HG03196 (cell line): ENCODE measurements around the gene SLC38A3.
"Not testable (repeated sequence)": the region's sequence is repeated elsewhere in the genome, so short reads cannot be mapped to it uniquely, and the experiment has no call there.

ENCODE experiments used
- ATAC-seq: cut with Tn5 transposase; IDR thresholded peaks from one replicate; pipeline ENCODE4 v1.9.1; 2021; ENCODE audit not compliant: unreplicated experiment

Gene SLC38A3

DNA sequence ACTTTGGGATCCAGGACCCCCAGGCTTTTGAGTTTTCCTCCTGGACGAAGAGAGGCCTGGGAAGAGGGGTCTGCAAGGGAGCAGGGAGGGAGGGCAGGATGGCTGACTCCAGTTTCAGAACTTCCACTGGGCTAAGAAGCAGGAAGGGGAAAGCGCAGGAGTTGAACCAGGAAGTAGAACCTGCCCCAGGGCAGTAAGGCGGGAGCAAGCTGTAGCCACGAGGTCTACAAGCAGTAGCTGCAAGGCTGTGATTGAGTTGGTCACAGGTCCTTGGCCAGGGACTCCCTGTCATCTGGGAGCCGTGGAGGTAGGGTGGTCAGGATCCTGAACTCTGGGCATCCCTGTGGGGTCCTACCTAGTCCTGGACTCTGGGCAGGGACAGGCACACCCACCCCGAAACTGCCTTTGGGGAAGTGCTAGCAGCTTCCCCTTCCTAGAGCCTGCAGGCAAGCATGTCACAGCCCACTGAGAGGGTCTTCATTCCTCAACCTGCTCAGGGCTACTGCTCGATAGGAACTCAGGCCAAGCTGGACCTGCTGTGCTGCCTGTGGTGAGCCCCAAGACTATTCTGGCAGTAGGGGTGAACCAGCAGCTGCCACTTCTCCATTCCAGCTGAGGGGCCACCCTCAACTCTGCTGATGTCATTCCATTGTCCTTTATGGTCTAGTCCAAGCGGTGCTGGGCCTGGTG lies 25.2 kb downstream of the SLC38A3 start:
- no peak for ATAC-seq

DNA sequence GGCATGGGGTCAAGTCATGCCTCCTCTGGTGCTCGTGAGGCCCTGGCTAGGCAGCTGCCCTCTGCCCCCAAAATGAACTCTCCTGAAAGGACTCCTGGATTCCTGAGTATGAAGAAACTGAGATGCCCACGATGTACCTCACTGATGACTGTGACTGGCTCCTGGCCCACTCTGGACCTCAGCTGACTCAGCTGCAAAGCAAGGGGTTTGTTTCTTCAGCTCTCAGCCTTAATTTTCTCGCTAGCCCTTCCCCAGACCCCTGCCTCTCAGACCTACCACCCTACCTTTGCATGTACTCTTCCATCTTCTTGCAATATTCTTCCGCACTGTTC lies 25.7 kb downstream of the SLC38A3 start:
- ATAC-seq: no peak

GRCh38 chr3:50231581-50231980 lies 26.5 kb downstream of the SLC38A3 start:
- no peak for ATAC-seq

- no peak for ATAC-seq
These were observed 27.2 kb downstream of the SLC38A3 start for GRCh38 chr3:50232303-50232702.

DNA sequence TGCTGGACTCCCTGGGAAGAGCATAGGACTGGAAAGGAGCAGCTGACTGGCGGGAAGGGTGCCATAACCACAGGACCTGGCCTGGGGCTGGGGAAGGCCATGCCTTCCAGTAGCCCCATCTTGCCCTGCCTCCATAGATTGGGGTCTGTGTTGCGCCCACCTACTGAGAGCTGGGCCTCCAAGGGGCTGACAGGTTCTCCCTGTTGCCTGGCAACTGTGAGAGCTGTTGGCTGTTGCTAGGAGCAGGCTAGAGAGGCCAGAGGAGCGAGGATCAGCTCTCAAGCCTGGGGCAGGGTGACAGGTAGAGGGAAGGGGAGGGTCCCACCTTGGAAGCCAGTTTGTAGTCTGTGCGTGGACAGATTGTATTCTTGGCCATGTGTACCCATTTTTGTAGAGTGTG lies 28.1 kb downstream of the SLC38A3 start:
- ATAC-seq: no peak

- ATAC-seq: peak; percentile 90
These were observed 30.8 kb downstream of the SLC38A3 start, which contains the start of gene GNAI2 for GRCh38 chr3:50235716-50236483. GNAI2 (plus strand) TSS chr3:50236204; CDS start chr3:50236336, 132 bp downstream.

- ATAC-seq: no peak
These were observed 31.5 kb downstream of the SLC38A3 start for GRCh38 chr3:50236484-50237132.

DNA sequence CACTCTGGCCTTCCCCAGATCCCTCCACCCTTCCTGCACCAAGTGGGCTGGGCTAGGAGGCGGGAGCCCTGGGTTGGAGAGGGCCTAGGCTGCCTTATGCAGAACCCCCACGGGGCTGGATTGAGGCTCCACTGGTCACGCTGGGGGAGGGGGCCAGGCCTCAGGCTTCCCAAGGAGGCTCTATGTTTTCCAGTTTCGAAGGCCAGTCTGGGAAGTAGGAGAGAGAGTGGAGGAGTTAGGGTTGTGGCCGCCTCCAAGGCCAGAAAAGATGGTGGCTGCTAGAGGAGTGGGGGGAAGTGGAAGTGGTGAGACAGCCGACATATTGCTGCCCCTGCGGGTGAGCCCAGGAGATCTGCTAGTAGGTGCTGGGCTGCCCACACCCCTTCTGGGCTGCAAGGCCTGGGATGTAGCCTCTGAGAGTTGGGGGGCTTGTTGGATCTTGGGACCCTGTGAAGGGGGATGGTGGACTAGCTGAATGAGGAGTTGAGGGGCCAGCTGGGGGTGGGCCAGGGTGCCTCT lies 32.1 kb downstream of the SLC38A3 start:
- no peak for ATAC-seq

GRCh38 chr3:50237754-50238548 lies 32.9 kb downstream of the SLC38A3 start:
- peak; percentile 32 for ATAC-seq

DNA sequence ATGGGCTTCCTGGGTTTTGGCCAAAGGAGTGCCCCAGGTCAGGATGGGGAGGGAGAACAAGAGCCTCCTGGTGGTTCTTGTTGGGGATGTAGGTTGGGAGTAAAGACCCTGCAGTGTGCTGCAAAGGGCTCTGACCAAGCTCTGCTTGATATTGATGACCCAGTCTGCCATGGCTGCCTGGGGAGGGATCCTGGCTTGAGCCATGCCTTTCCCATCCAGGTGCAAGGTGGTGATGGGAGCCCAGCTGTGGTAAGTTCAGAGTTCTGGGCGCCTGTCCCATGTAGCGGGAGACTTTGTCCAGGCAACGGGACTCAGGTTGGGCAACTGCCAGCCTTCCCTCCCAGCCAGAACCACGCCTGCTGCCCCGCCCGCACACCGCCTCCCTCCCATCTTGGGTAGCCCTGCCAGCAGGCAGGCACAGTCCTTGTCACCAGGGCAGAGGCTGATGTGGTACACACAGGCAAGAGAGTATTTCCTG lies 33.5 kb downstream of the SLC38A3 start:
- ATAC-seq: no peak

DNA sequence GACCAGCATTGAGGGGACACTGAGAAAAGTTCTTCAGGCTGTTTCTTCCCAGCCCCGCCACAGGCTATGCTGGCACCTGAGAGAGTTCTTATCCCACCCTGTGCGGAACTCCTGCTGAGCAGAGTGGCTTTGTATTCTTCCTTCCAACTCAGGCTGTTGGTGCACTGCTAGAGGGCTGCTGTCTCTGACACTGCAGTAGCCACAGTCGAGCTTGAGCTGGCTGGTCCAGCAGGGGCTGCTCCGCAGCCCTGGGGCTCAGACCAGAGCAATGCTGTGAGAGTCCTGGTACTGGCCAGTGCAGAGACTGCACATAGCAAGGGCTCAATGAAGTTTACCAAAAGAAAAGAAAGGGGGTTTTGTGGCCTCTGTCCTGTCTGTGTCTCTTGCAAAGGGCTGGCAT lies 34.6 kb downstream of the SLC38A3 start:
- no peak for ATAC-seq

- ATAC-seq: no peak
These were observed 36.1 kb downstream of the SLC38A3 start for GRCh38 chr3:50241163-50241562.

DNA sequence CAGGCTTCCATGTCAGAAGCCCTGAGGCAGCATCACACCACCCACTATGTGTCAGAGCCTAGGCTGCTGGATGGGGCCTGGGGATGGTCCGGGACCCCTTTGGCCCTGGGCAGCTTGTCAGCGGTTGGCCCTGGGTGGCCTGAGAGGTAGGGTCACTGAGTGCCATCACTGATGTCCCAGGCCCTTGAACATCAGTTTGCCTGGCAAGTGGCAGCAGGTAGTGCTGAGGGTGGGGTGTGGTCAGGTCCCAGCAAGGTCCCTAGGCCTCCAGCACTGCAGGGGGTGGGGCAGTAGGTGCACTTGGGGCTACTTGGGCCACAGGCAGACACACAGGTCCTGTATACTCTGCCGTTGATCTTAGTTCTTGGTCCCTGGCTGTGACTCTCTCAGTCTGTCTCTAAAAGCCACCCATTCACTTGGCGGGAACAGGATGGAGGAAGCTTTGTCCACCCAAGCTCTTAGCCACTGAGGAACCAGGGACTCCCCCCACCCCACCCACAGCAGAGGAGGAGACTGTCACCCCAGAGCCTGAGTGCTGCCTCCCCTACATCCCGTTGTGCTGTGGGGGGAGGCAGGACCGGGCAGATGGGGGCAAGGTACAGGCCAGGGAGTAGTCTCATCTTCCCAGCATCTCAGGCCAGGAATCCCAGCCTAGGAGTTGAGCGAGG lies 36.8 kb downstream of the SLC38A3 start:
- no peak for ATAC-seq

DNA sequence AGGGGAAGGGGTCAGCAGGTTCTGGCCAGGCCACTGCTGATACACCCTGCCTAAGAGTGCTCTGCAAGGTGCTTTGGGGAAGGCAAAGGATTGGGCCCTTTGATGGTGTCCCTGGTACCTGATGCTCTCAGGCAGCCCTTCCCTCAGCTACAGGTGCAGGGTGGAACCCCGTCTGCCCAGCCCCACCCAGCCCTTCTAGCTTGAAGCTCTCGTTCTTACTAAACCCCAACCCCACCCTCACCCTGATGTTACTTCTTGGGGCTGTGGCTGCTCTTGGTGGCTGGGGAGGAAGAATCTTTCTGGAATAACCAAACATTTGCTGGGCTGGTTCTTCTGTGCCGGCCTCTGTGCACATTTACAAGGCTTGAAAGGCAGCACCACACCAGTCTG lies 37.3 kb downstream of the SLC38A3 start:
- no peak for ATAC-seq

DNA sequence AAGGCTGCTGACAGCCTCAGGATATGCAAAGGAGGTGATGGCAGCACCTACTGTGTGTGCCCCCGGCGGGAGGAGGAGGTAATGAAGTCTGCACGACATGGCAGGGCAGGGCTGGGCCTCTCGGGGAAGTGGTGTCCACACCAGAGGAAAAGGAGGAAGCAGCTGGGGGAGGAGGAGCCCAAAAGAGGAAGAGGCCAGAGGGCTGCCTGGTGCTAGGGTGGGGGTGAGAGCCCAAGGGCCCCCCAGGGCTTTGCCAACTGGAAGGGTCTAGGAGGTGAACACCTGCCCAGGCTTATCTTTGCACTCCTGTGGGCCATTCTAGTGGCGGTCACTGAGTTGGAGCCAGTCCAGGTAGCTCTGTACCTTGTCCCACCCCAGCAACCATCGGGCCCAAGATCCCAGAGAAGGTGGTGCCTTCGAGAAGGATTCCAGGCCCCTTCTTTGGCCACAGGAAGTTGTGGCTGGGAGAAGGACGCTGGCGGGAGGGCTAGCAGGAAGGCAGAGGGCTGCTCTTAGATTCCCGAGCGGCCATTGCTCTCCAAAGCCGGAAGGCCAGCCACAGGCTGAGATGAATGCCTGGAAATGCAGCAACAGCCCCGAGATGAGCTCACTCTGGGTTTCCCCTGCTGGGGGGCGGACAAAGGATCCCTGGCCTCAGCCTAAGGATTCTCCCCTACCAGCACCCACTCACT lies 37.9 kb downstream of the SLC38A3 start:
- ATAC-seq: no peak

GRCh38 chr3:50243543-50243895 lies 38.4 kb downstream of the SLC38A3 start:
- ATAC-seq: no peak

DNA sequence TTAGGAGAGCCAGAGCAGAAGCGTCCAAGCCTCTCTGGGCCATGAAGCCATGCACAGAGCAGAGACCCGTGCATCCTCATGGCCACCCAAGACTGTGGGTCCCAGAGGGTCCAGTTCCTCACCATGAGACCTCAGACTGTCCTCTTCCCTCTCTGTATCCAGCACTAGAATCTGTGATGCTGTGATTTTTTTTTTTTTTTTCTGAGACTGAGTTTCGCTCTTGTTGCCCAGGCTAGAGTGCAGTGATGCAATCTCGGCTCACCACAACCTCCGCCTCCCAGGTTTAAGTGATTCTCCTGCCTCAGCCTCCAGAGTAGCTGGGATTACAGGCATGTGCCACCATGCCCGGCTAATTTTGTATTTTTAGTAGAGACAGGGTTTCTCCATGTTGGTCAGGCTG lies 39.7 kb downstream of the SLC38A3 start:
- not testable (repeated sequence) for ATAC-seq

- no peak for ATAC-seq
These were observed 40.2 kb downstream of the SLC38A3 start for GRCh38 chr3:50245251-50245745.

DNA sequence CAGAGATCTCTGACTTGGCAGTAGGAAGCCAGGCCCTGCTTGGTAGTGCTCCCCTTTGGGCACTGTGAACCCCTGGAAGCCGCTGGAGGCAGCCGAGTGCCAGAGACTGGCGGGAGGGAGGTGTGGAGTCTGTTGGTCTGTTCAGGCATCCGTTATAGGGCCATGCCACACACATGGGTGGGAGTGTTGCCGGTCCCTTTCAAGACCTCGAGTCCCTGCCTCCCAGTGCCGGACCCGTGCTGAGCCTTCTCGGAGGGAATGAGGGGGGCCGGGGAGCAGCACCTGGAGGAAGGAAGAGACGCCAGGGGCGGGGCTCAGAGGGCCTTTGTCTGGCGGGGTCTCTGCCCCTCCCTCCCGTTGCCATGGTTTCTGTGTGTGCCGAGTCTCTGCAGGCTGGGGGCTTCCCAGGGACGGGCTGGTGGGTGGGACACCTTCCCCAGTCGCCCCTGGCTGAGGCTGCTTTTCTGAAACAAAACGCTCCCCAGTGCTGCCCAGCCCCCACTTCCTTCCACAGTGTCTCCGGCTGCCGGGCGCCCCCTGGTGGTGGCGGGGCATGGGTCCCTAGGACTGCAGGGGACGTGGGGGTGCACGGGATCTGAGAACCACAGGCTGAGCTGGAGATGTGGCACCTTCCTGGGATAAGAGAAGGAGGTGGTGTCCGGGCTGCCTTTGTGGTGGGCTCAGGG lies 40.9 kb downstream of the SLC38A3 start:
- ATAC-seq: peak; percentile 52
